NT2/D1 (cell line): ENCODE data around the gene ZDHHC17.

Source experiments
- DNase-seq: peaks from one replicate; pipeline ENCODE4 v3.0.0-alpha.2; 2011; ENCODE audit warnings: low read depth, low spot score
- H3K27me3 ChIP-seq: 2 replicates; pipeline ENCODE4 v1.6.0; 2011; ENCODE audit warnings: mild to moderate bottlenecking; ENCODE audit not compliant: insufficient read length, insufficient read depth
- H3K36me3 ChIP-seq: 2 replicates; pipeline ENCODE4 v1.6.1; 2011; ENCODE audit warnings: mild to moderate bottlenecking, low read length, mixed read lengths; ENCODE audit not compliant: insufficient read depth, insufficient read length
- H3K4me1 ChIP-seq: 2 replicates; pipeline ENCODE4 v1.5.1; 2011; ENCODE audit not compliant: insufficient read depth, insufficient read length
- H3K4me3 ChIP-seq: 2 replicates; pipeline ENCODE4 v1.5.1; 2011; ENCODE audit warnings: low read depth; ENCODE audit not compliant: insufficient read length
- H3K9ac ChIP-seq: 2 replicates; pipeline ENCODE4 v1.6.0; 2011; ENCODE audit warnings: low read depth; ENCODE audit not compliant: insufficient read length
- H3K9me3 ChIP-seq: 2 replicates; pipeline ENCODE4 v1.5.1; 2011; ENCODE audit warnings: mild to moderate bottlenecking, low read length; ENCODE audit not compliant: insufficient read depth
- SUZ12 ChIP-seq: IDR thresholded peaks from 2 replicates; pipeline ENCODE4 v1.6.1; 2011; ENCODE audit not compliant: insufficient read length, insufficient read depth; ENCODE audit errors: extremely low read depth
- YY1 ChIP-seq: IDR thresholded peaks from 2 replicates; pipeline ENCODE4 v1.6.1; 2011; ENCODE audit not compliant: insufficient read length, insufficient read depth
- ZNF274 ChIP-seq: IDR thresholded peaks from 2 replicates; pipeline ENCODE4 v1.6.1; 2011; ENCODE audit warnings: mild to moderate bottlenecking, low read depth, low read length

The ZDHHC17 gene

GRCh38 chr12:76859611-76860010 is 95.7 kb downstream of the ZDHHC17 start:
- Histone ChIP-seq H3K36me3 (peaks cover 70% of the 10 kb centered on the region), H3K4me3 (no peak overlapping the region), H3K27me3 (no peaks in the 10 kb centered on the region), H3K9me3 (no peaks in the 10 kb centered on the region), H3K9ac (no peak overlapping the region), H3K4me1 (no peaks in the 10 kb centered on the region)
- no peak for TF ChIP-seq ZNF274
- no peak for TF ChIP-seq SUZ12
- no peak for TF ChIP-seq YY1
- DNase-seq = no peak

- no peak for TF ChIP-seq ZNF274
- TF ChIP-seq YY1 = no peak
- TF ChIP-seq SUZ12 = no peak
- Histone ChIP-seq H3K4me1 (no peaks in the 10 kb centered on the region), H3K4me3 (no peak overlapping the region), H3K27me3 (no peaks in the 10 kb centered on the region), H3K9ac (no peak overlapping the region), H3K36me3 (peaks cover 72% of the 10 kb centered on the region), H3K9me3 (no peaks in the 10 kb centered on the region)
- no peak for DNase-seq
These were observed 96.3 kb downstream of the ZDHHC17 start for GRCh38 chr12:76860256-76860655.

DNA sequence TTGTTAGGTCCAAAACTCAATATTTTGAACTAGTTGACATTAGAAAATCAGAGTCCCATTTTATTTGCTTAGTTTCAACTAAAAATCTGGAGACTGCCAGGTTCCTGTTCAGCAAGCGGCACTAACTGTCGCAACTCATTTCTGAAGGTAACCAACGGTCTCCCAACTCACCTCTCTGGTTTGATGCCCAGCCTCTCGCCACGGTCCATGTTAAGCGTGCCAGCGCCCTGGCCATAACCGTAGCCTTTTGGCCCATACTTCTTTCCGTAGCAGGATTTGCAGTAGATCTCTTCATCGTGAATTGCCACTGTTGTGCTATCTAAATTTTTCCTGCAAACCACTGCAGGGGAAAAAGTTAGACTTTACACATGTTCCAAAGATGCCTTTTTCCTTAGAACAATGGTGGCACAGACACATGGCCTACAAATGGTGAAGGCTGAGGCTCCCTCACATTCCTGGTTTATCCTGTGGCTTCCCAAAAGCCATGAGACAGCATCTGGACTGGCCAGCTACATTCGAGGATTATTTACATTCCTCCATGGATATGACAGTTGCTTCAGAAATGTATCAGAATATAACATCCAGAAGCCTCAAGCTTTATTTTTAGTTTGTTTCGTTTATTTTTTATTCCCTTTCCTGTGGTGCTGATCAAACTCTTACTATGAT is 99.2 kb downstream of the ZDHHC17 start:
- Histone ChIP-seq H3K27me3 (no peaks in the 10 kb centered on the region), H3K4me3 (no peak overlapping the region), H3K9me3 (no peaks in the 10 kb centered on the region), H3K9ac (no peak overlapping the region), H3K36me3 (peaks cover 59% of the 10 kb centered on the region), H3K4me1 (peaks cover 6% of the 10 kb centered on the region)
- no peak for DNase-seq
- TF ChIP-seq YY1 = no peak
- TF ChIP-seq SUZ12 = no peak
- no peak for TF ChIP-seq ZNF274

DNA sequence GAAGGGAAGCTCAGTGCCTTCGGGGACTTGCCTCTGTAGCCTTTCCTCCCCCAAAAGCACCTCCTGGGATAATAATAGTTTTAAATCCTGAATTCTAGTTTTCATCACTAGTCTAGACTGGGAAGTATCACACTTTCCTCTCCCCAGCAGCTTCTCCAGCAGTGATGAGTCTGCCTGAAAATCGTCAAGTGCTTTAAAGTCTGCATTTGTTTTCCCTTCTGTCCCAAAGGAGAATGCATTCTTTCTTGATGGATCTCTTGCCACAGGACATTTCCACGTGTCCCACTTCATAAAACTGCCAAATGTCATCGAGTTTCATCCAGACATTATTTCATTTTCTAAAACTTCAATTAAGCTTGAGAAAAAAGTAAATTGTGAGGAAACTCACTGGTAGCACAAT is 99.9 kb downstream of the ZDHHC17 start:
- Histone ChIP-seq H3K9me3 (no peaks in the 10 kb centered on the region), H3K4me1 (peaks cover 6% of the 10 kb centered on the region), H3K4me3 (no peak overlapping the region), H3K36me3 (peaks cover 56% of the 10 kb centered on the region), H3K9ac (no peak overlapping the region), H3K27me3 (no peaks in the 10 kb centered on the region)
- TF ChIP-seq SUZ12 = no peak
- TF ChIP-seq YY1 = no peak
- no peak for TF ChIP-seq ZNF274
- no peak for DNase-seq

- no peak for DNase-seq
- H3K4me3 ChIP-seq = no peak overlapping the region
- H3K4me1 ChIP-seq = peaks cover 6% of the 10 kb centered on the region
- H3K27me3 ChIP-seq = no peaks in the 10 kb centered on the region
- TF ChIP-seq ZNF274 = no peak
- no peak for TF ChIP-seq SUZ12
- TF ChIP-seq YY1 = no peak
- peaks cover 53% of the 10 kb centered on the region for H3K36me3 ChIP-seq
- no peaks in the 10 kb centered on the region for H3K9me3 ChIP-seq
- H3K9ac ChIP-seq = no peak overlapping the region
These were observed 101.0 kb downstream of the ZDHHC17 start for GRCh38 chr12:76864791-76865400.

- no peak for DNase-seq
- Histone ChIP-seq H3K36me3 (peaks cover 42% of the 10 kb centered on the region), H3K9me3 (no peaks in the 10 kb centered on the region), H3K4me3 (no peak overlapping the region), H3K27me3 (no peaks in the 10 kb centered on the region), H3K4me1 (peaks cover 8% of the 10 kb centered on the region), H3K9ac (no peak overlapping the region)
- no peak for TF ChIP-seq SUZ12
- TF ChIP-seq ZNF274 = no peak
- no peak for TF ChIP-seq YY1
These were observed 102.2 kb downstream of the ZDHHC17 start for GRCh38 chr12:76866151-76866567.

DNA sequence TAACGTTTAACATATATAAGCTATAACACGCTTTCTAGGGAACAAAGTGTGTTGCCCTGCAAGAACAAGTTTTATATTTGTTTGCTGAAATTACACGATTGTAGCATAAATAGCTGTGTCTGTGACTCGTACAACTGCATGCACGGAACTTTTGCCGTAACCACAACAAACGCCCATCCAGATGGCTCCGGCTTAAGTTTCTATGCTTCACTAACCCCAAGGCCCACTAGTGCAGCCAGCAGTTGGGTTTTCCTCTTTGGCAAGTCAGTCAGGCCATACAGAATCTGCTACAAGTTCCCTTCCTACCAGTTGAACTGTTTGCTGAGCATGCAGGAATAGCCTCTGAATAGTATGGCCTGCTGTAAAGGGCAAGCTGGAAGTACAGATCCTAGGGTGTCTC is 102.8 kb downstream of the ZDHHC17 start:
- TF ChIP-seq ZNF274 (no peak), YY1 (no peak), SUZ12 (no peak)
- Histone ChIP-seq H3K4me3 (no peak overlapping the region), H3K9ac (no peak overlapping the region), H3K9me3 (no peaks in the 10 kb centered on the region), H3K4me1 (peaks cover 9% of the 10 kb centered on the region), H3K36me3 (peaks cover 38% of the 10 kb centered on the region), H3K27me3 (no peaks in the 10 kb centered on the region)
- DNase-seq = no peak
